ENCODE measurements around the gene OTUD4.

DNA sequence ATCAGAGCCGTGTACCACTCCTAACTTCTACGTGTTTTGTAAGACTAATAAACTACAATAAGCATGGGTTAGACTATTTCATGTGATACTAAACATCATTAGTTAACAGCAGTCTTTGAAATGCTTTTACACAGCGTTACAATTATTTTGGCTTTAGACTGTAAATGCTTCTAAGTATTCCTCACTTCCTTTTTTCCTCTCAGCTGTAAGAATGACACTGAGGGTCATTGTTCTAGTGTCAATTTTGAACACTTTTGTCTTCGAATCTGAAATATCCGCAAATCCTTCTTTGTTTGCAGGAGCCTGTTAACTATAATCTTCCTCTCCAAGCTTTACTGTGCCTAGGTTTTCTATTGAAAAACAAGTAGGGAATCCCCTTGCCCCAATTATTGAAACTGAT is 80.7 kb downstream of the OTUD4 start:
- TF ChIP-seq CTCF (IDR thresholded peaks at IDR 0.05) (no peak), POLR2A (IDR thresholded peaks at IDR 0.05) (no peak)
